ENCODE measurements around the gene ZKSCAN1.
"Not testable (repeated sequence)": the region's sequence is repeated elsewhere in the genome, so short reads cannot be mapped to it uniquely, and the experiment has no call there.

Gene ZKSCAN1

GRCh38 chr7:100007887-100008286 lies 7.5 kb upstream of the ZKSCAN1 start:
- H3K27ac ChIP-seq (replicated peaks) = no peak overlapping the region
- no peak for DNase-seq (ENCODE audit: low read depth in 1 of 2, low spot score in 1 of 2)
- H3K27me3 ChIP-seq (ENCODE audit: insufficient read depth, poor library complexity, severe bottlenecking) = no peaks in the 10 kb centered on the region
- no peak overlapping the region for H3K4me3 ChIP-seq (replicated peaks; ENCODE audit: insufficient read depth, low read length)
- TF ChIP-seq CTCF (IDR thresholded peaks at IDR 0.05; ENCODE audit: insufficient read depth, low read length) (no peak), REST (IDR thresholded peaks at IDR 0.05; ENCODE audit: insufficient replicate concordance, low read depth) (no peak), GABPA (IDR thresholded peaks at IDR 0.05; ENCODE audit: low read depth) (no peak), POLR2AphosphoS5 (IDR thresholded peaks at IDR 0.05; ENCODE audit: low read depth) (no peak), SPI1 (IDR thresholded peaks at IDR 0.05; ENCODE audit: borderline replicate concordance, low read depth) (no peak)

GRCh38 chr7:100008525-100008924 lies 6.9 kb upstream of the ZKSCAN1 start:
- no peaks in the 10 kb centered on the region for H3K27me3 ChIP-seq (ENCODE audit: insufficient read depth, poor library complexity, severe bottlenecking)
- DNase-seq (ENCODE audit: low read depth in 1 of 2, low spot score in 1 of 2) = no peak
- TF ChIP-seq POLR2AphosphoS5 (IDR thresholded peaks at IDR 0.05; ENCODE audit: low read depth) (no peak), REST (IDR thresholded peaks at IDR 0.05; ENCODE audit: insufficient replicate concordance, low read depth) (no peak), GABPA (IDR thresholded peaks at IDR 0.05; ENCODE audit: low read depth) (no peak), CTCF (IDR thresholded peaks at IDR 0.05; ENCODE audit: insufficient read depth, low read length) (no peak), SPI1 (IDR thresholded peaks at IDR 0.05; ENCODE audit: borderline replicate concordance, low read depth) (no peak)
- no peak overlapping the region for H3K4me3 ChIP-seq (replicated peaks; ENCODE audit: insufficient read depth, low read length)
- H3K27ac ChIP-seq (replicated peaks) = no peak overlapping the region

- not testable (repeated sequence) for H3K27ac ChIP-seq (replicated peaks); H3K4me3 ChIP-seq (replicated peaks; ENCODE audit: insufficient read depth, low read length); DNase-seq (ENCODE audit: low read depth in 1 of 2, low spot score in 1 of 2); H3K27me3 ChIP-seq (ENCODE audit: insufficient read depth, poor library complexity, severe bottlenecking)
Measured at GRCh38 chr7:100009952-100010351, 5.4 kb upstream of the ZKSCAN1 start.

GRCh38 chr7:100010901-100011300 lies 4.5 kb upstream of the ZKSCAN1 start:
- Histone ChIP-seq H3K27ac (replicated peaks) (no peak overlapping the region), H3K4me3 (replicated peaks; ENCODE audit: insufficient read depth, low read length) (no peak overlapping the region), H3K27me3 (ENCODE audit: insufficient read depth, poor library complexity, severe bottlenecking) (no peaks in the 10 kb centered on the region)
- TF ChIP-seq SPI1 (IDR thresholded peaks at IDR 0.05; ENCODE audit: borderline replicate concordance, low read depth) = no peak
- no peak for TF ChIP-seq CTCF (IDR thresholded peaks at IDR 0.05; ENCODE audit: insufficient read depth, low read length)
- TF ChIP-seq GABPA (IDR thresholded peaks at IDR 0.05; ENCODE audit: low read depth) = no peak
- no peak for TF ChIP-seq REST (IDR thresholded peaks at IDR 0.05; ENCODE audit: insufficient replicate concordance, low read depth)
- no peak for TF ChIP-seq POLR2AphosphoS5 (IDR thresholded peaks at IDR 0.05; ENCODE audit: low read depth)
- DNase-seq (ENCODE audit: low read depth in 1 of 2, low spot score in 1 of 2) = no peak
